ENCODE data around the gene PRR5L. TPM values are rescaled to one million over a fixed set of nuclear protein-coding genes. Genes with fewer than 3 reads are reported as not detected.

The PRR5L gene
- total RNA-seq, 2 experiments from 2014 or later: 3.4 to 4.5 TPM

GRCh38 chr11:36400766-36401455 is 104.8 kb downstream of the PRR5L start:
- no peak for DNase-seq
- ATAC-seq: no peak
- Mint-ChIP-seq H3K27ac (no peak overlapping the region), H3K36me3 (ENCODE audit: low read depth) (peaks cover 2% of the 10 kb centered on the region), H3K27me3 (ENCODE audit: low read depth) (no peaks in the 10 kb centered on the region), H3K4me1 (ENCODE audit: low read depth) (peaks cover 14% of the 10 kb centered on the region), H3K9me3 (ENCODE audit: insufficient read depth) (no peaks in the 10 kb centered on the region), H3K4me3 (no peak overlapping the region)
- ChIA-PET CTCF (interaction anchor here (0.8 kb wide), 1 partner anchor 92 kb away, joined by 3 read pairs; no protein-coding TSS in a partner anchor), POLR2A (no interaction called here)

GRCh38 chr11:36402568-36403170 is 106.6 kb downstream of the PRR5L start:
- Mint-ChIP-seq H3K4me1 (ENCODE audit: low read depth) (peaks cover 22% of the 10 kb centered on the region), H3K4me3 (no peak overlapping the region), H3K27ac (no peak overlapping the region), H3K36me3 (ENCODE audit: low read depth) (peaks cover 8% of the 10 kb centered on the region), H3K27me3 (ENCODE audit: low read depth) (no peaks in the 10 kb centered on the region), H3K9me3 (ENCODE audit: insufficient read depth) (no peaks in the 10 kb centered on the region)
- POLR2A ChIA-PET: no interaction called here
- CTCF ChIA-PET: interaction anchor here (0.7 kb wide), 1 partner anchor 110 kb away, joined by 3 read pairs; no protein-coding TSS in a partner anchor
- no peak for ATAC-seq
- DNase-seq: no peak

- no peak overlapping the region for H3K27ac Mint-ChIP-seq
- H3K4me1 Mint-ChIP-seq (ENCODE audit: low read depth): peaks cover 31% of the 10 kb centered on the region
- CTCF ChIA-PET: interaction anchor here (1.0 kb wide), 1 partner anchor 26 kb away, joined by 3 read pairs; no protein-coding TSS in a partner anchor
- no peaks in the 10 kb centered on the region for H3K9me3 Mint-ChIP-seq (ENCODE audit: insufficient read depth)
- no peak for ATAC-seq
- DNase-seq: no peak
- H3K27me3 Mint-ChIP-seq (ENCODE audit: low read depth): no peaks in the 10 kb centered on the region
- H3K4me3 Mint-ChIP-seq: no peak overlapping the region
- peaks cover 8% of the 10 kb centered on the region for H3K36me3 Mint-ChIP-seq (ENCODE audit: low read depth)
- POLR2A ChIA-PET: no interaction called here
Observed at GRCh38 chr11:36403661-36404060, 107.6 kb downstream of the PRR5L start.

GRCh38 chr11:36404831-36405230 is 108.7 kb downstream of the PRR5L start:
- ATAC-seq: no peak
- POLR2A ChIA-PET: no interaction called here
- Mint-ChIP-seq H3K4me1 (ENCODE audit: low read depth) (peaks cover 42% of the 10 kb centered on the region), H3K27ac (no peak overlapping the region), H3K27me3 (ENCODE audit: low read depth) (no peaks in the 10 kb centered on the region), H3K9me3 (ENCODE audit: insufficient read depth) (no peaks in the 10 kb centered on the region), H3K36me3 (ENCODE audit: low read depth) (peaks cover 8% of the 10 kb centered on the region), H3K4me3 (no peak overlapping the region)
- CTCF ChIA-PET: no interaction called here
- no peak for DNase-seq

- Mint-ChIP-seq H3K27me3 (ENCODE audit: low read depth) (no peaks in the 10 kb centered on the region), H3K36me3 (ENCODE audit: low read depth) (peaks cover 8% of the 10 kb centered on the region), H3K27ac (no peak overlapping the region), H3K4me3 (no peak overlapping the region), H3K4me1 (ENCODE audit: low read depth) (peaks cover 43% of the 10 kb centered on the region), H3K9me3 (ENCODE audit: insufficient read depth) (no peaks in the 10 kb centered on the region)
- DNase-seq: no peak
- no peak for ATAC-seq
- POLR2A ChIA-PET: no interaction called here
- CTCF ChIA-PET: interaction anchor here (0.7 to 1.3 kb wide), 2 partner anchors 15 to 25 kb away, joined by 3 to 4 read pairs; no protein-coding TSS in a partner anchor
Observed at GRCh38 chr11:36405585-36406367, 109.7 kb downstream of the PRR5L start.

- DNase-seq (no peak), ATAC-seq (no peak)
- Mint-ChIP-seq H3K36me3 (ENCODE audit: low read depth) (peaks cover 8% of the 10 kb centered on the region), H3K27ac (peak overlapping the region; percentile 21), H3K9me3 (ENCODE audit: insufficient read depth) (no peaks in the 10 kb centered on the region), H3K4me1 (ENCODE audit: low read depth) (peaks cover 51% of the 10 kb centered on the region), H3K27me3 (ENCODE audit: low read depth) (no peaks in the 10 kb centered on the region), H3K4me3 (no peak overlapping the region)
- ChIA-PET POLR2A (no interaction called here), CTCF (interaction anchor here (0.8 to 1.3 kb wide), 3 partner anchors 8 to 86 kb away, joined by 3 to 4 read pairs (median 3); no protein-coding TSS in a partner anchor)
Observed at GRCh38 chr11:36407356-36407755, 111.3 kb downstream of the PRR5L start.

- peak overlapping the region; percentile 19 for H3K4me3 Mint-ChIP-seq
- H3K27ac Mint-ChIP-seq: peak overlapping the region; percentile 71
- peaks cover 11% of the 10 kb centered on the region for H3K36me3 Mint-ChIP-seq (ENCODE audit: low read depth)
- H3K27me3 Mint-ChIP-seq (ENCODE audit: low read depth): no peaks in the 10 kb centered on the region
- DNase-seq (no peak), ATAC-seq (no peak)
- ChIA-PET POLR2A (no interaction called here), CTCF (interaction anchor here (2.0 kb wide), 1 partner anchor 14 kb away, joined by 4 read pairs; no protein-coding TSS in a partner anchor)
- H3K9me3 Mint-ChIP-seq (ENCODE audit: insufficient read depth): no peaks in the 10 kb centered on the region
- peaks cover 55% of the 10 kb centered on the region for H3K4me1 Mint-ChIP-seq (ENCODE audit: low read depth)
Observed at GRCh38 chr11:36408498-36409136, 112.5 kb downstream of the PRR5L start.

- H3K27me3 Mint-ChIP-seq (ENCODE audit: low read depth): no peaks in the 10 kb centered on the region
- CTCF ChIA-PET: interaction anchor here (1.1 to 2.0 kb wide), 4 partner anchors 11 to 83 kb away, joined by 3 to 5 read pairs (median 4); no protein-coding TSS in a partner anchor
- peaks cover 10% of the 10 kb centered on the region for H3K36me3 Mint-ChIP-seq (ENCODE audit: low read depth)
Observed at GRCh38 chr11:36409152-36409816, 113.2 kb downstream of the PRR5L start.

GRCh38 chr11:36411202-36411640 is 115.1 kb downstream of the PRR5L start:
- no peaks in the 10 kb centered on the region for H3K9me3 Mint-ChIP-seq (ENCODE audit: insufficient read depth)
- ATAC-seq: peak; percentile 33

More at GRCh38 chr11:36409152-36409816, 113.2 kb downstream of the PRR5L start:
- no peaks in the 10 kb centered on the region for H3K9me3 Mint-ChIP-seq (ENCODE audit: insufficient read depth)
- POLR2A ChIA-PET: no interaction called here
- ATAC-seq: peak; percentile 69
- peak; percentile 46 for DNase-seq
- H3K27ac Mint-ChIP-seq: peak overlapping the region; percentile 71
- H3K4me3 Mint-ChIP-seq: peak overlapping the region; percentile 19
- H3K4me1 Mint-ChIP-seq (ENCODE audit: low read depth): peaks cover 55% of the 10 kb centered on the region

GRCh38 chr11:36412781-36413383 is 116.8 kb downstream of the PRR5L start:
- H3K4me1 Mint-ChIP-seq (ENCODE audit: low read depth): peaks cover 61% of the 10 kb centered on the region
- H3K4me3 Mint-ChIP-seq: no peak overlapping the region
- DNase-seq: no peak
- ChIA-PET CTCF (interaction anchor here (1.7 kb wide), 1 partner anchor 10 kb away, joined by 7 read pairs; no protein-coding TSS in a partner anchor), POLR2A (no interaction called here)
- H3K9me3 Mint-ChIP-seq (ENCODE audit: insufficient read depth): no peaks in the 10 kb centered on the region
- ATAC-seq: no peak
- H3K36me3 Mint-ChIP-seq (ENCODE audit: low read depth): peaks cover 7% of the 10 kb centered on the region
- no peak overlapping the region for H3K27ac Mint-ChIP-seq
- no peaks in the 10 kb centered on the region for H3K27me3 Mint-ChIP-seq (ENCODE audit: low read depth)

More at GRCh38 chr11:36411202-36411640, 115.1 kb downstream of the PRR5L start:
- POLR2A ChIA-PET: no interaction called here
- Mint-ChIP-seq H3K4me1 (ENCODE audit: low read depth) (peaks cover 55% of the 10 kb centered on the region), H3K4me3 (peak overlapping the region; percentile 15), H3K27me3 (ENCODE audit: low read depth) (no peaks in the 10 kb centered on the region), H3K27ac (peak overlapping the region; percentile 82), H3K36me3 (ENCODE audit: low read depth) (peaks cover 12% of the 10 kb centered on the region)
- peak; percentile 35 for DNase-seq
- CTCF ChIA-PET: interaction anchor here (0.9 to 1.5 kb wide), 4 partner anchors 19 to 82 kb away, joined by 3 to 7 read pairs (median 4); no protein-coding TSS in a partner anchor
